GM12878 (cell line): ENCODE measurements around the gene IL22RA2. TPM values are rescaled to one million over a fixed set of nuclear protein-coding genes. Genes with fewer than 3 reads are reported as not detected.

Experiments
- DPF2 ChIP-seq: fragments of 450-650 bp; IDR thresholded peaks from 2 replicates; pipeline ENCODE4 v1.6.1; 2017; ENCODE audit warnings: mild to moderate bottlenecking
- IKZF2 ChIP-seq, 2 experiments: fragments of 450-650 bp; IDR thresholded peaks; 2 replicates each; pipeline ENCODE4 v1.6.1; 2017; ENCODE audit warnings: mild to moderate bottlenecking in 2 of 2, moderate library complexity in 2 of 2
- LARP7 ChIP-seq: fragments of 450-650 bp; IDR thresholded peaks from 2 replicates; pipeline ENCODE4 v1.6.1; 2017; ENCODE audit warnings: mild to moderate bottlenecking
- MLLT1 ChIP-seq: fragments of 450-650 bp; IDR thresholded peaks from 2 replicates; pipeline ENCODE4 v1.6.1; 2016; ENCODE audit warnings: mild to moderate bottlenecking
- MYC ChIP-seq: IDR thresholded peaks from 2 replicates; pipeline ENCODE4 v1.6.1; 2011; ENCODE audit warnings: mild to moderate bottlenecking, low read length, moderate library complexity, inconsistent platforms; ENCODE audit not compliant: insufficient read depth, insufficient replicate concordance, insufficient read length, severe bottlenecking
- NR2C2 ChIP-seq: IDR thresholded peaks from 2 replicates; pipeline ENCODE4 v1.6.1; 2011; ENCODE audit warnings: borderline replicate concordance, low read depth; ENCODE audit not compliant: control insufficient read depth, insufficient read length
- RB1 ChIP-seq: fragments of 450-650 bp; formaldehyde crosslinking; IDR thresholded peaks from 2 replicates; pipeline ENCODE4 v1.6.1; 2017; ENCODE audit warnings: mild to moderate bottlenecking, borderline replicate concordance
- STAT1 ChIP-seq: fragments of 450-650 bp; conservative IDR thresholded peaks from 2 replicates; pipeline ENCODE4 v1.6.1; 2014; ENCODE audit warnings: antibody characterized with exemption, mild to moderate bottlenecking
- ZNF207 ChIP-seq: fragments of 450-650 bp; IDR thresholded peaks from 2 replicates; pipeline ENCODE4 v1.6.1; 2014; ENCODE audit warnings: antibody characterized with exemption, mild to moderate bottlenecking, borderline replicate concordance
- polyA plus RNA-seq, 11 experiments: library from polyadenylated mRNA; depleted of rRNA in 4 of 11; unstranded in 6 of 11; stranded (reverse) in 5 of 11; fragments of >200 nt; fragmentation: Nextera tagmentation in 4 of 11; fragmentation: Illumina TruSeq in 1 of 11; extraction: Ambion mirVana in 4 of 11; extraction: Trizol in 1 of 11; gene quantifications; 1 replicate in 1 of 11; 2 replicates in 10 of 11; pipeline versions ENCODE4 v1.2.1 to v1.2.3, GENCODE V29; 2011 to 2016; ENCODE audit warnings: inconsistent platforms in 2 of 11, missing spikeins in 2 of 11, low read depth in 1 of 11
- total RNA-seq, 4 experiments: library from RNA; depleted of rRNA in 3 of 4; stranded (reverse); fragments of >200 nt in 3 of 4; fragmentation: Illumina TruSeq in 1 of 4; extraction: Trizol in 1 of 4; gene quantifications; 2 replicates each; pipeline versions ENCODE4 v1.2.1 to v1.2.3, GENCODE V29; 2013 to 2021
- TF ChIP-seq, protein P1 (sequence below): fragments of 450-650 bp; IDR thresholded peaks from 2 replicates; pipeline ENCODE4 v1.6.1; 2017; ENCODE audit warnings: antibody characterized with exemption, mild to moderate bottlenecking, moderate library complexity
- TF ChIP-seq, protein P2 (sequence below): IDR thresholded peaks from 2 replicates; pipeline ENCODE4 v1.6.1; 2012; ENCODE audit warnings: low read length, inconsistent platforms

Gene IL22RA2
- total and polyA plus RNA-seq, 10 of the 15 experiments (the other 5 are each of a cell fraction or from before 2014, with no cell fraction given), result 0.05 to 0.22 (median 0.09) TPM; not detected in 3

DNA sequence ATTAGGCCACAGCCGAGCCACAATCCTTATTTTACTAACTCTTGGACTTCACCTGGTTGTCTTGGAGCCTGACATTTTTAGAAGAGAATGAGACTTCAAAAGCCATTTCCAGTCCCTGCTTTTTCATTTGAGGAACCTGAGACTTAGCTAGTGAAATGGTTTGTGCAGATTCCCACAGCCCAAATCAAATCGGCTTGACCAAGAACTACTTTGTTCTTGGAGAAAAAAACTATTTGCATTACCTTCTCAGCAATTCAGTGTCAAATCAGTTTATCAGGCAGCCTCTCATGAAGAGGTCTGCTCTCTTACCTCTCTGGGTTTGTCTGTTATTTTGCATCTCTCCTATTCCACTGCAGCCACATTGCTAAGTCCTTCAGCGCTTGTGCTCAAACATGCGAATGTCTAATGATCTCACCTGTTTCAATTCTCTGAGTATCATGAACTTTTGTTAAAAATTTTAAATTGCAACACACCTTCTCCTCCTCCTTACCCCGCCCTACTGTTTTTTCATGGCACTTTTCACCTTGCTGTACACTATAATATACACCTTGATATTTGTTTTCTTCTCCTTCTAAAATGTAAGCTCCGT is 46.3 kb upstream of the IL22RA2 start (continued):
- TF ChIP-seq NR2C2, result no peak
- no peak for TF ChIP-seq DPF2
- no peak for TF ChIP-seq STAT1
- TF ChIP-seq MYC, result no peak
- no peak for TF ChIP-seq LARP7
- 0 out of 2 replicates have a peak, but pooled peaks have one; percentile 54 for TF ChIP-seq MLLT1
- TF ChIP-seq, protein P1, sequence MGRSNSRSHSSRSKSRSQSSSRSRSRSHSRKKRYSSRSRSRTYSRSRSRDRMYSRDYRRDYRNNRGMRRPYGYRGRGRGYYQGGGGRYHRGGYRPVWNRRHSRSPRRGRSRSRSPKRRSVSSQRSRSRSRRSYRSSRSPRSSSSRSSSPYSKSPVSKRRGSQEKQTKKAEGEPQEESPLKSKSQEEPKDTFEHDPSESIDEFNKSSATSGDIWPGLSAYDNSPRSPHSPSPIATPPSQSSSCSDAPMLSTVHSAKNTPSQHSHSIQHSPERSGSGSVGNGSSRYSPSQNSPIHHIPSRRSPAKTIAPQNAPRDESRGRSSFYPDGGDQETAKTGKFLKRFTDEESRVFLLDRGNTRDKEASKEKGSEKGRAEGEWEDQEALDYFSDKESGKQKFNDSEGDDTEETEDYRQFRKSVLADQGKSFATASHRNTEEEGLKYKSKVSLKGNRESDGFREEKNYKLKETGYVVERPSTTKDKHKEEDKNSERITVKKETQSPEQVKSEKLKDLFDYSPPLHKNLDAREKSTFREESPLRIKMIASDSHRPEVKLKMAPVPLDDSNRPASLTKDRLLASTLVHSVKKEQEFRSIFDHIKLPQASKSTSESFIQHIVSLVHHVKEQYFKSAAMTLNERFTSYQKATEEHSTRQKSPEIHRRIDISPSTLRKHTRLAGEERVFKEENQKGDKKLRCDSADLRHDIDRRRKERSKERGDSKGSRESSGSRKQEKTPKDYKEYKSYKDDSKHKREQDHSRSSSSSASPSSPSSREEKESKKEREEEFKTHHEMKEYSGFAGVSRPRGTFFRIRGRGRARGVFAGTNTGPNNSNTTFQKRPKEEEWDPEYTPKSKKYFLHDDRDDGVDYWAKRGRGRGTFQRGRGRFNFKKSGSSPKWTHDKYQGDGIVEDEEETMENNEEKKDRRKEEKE, result no peak
- TF ChIP-seq ZNF207, result no peak
- 0 out of 4 replicates have a peak, but pooled peaks have one; percentile 63 to 66 for TF ChIP-seq IKZF2 (IDR thresholded peaks at IDR 0.05)
- TF ChIP-seq, protein P2, sequence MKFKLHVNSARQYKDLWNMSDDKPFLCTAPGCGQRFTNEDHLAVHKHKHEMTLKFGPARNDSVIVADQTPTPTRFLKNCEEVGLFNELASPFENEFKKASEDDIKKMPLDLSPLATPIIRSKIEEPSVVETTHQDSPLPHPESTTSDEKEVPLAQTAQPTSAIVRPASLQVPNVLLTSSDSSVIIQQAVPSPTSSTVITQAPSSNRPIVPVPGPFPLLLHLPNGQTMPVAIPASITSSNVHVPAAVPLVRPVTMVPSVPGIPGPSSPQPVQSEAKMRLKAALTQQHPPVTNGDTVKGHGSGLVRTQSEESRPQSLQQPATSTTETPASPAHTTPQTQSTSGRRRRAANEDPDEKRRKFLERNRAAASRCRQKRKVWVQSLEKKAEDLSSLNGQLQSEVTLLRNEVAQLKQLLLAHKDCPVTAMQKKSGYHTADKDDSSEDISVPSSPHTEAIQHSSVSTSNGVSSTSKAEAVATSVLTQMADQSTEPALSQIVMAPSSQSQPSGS, result 0 out of 2 replicates have a peak, but pooled peaks have one; percentile 32
- TF ChIP-seq RB1, result no peak
